Thyroid gland (tissue), 4 donors: Measurements from ENCODE around the gene CYFIP2.

ENCODE experiments used
- POLR2A ChIP-seq, 2 donors: fragments of 450-650 bp; IDR thresholded peaks; one replicate each; pipeline ENCODE4 v1.6.1; 2017; ENCODE audit warnings: antibody characterized with exemption in 2 of 2, mild to moderate bottlenecking in 2 of 2, moderate library complexity in 1 of 2
- TF ChIP-seq, protein P1 (sequence below), 6 experiments: fragments of 200-600 bp in 3 of 6; fragments of 450-650 bp in 3 of 6; sonication (generic) in 3 of 6; IDR thresholded peaks; one replicate each; pipeline ENCODE4 v1.5.1; 2016 to 2019; ENCODE audit warnings: antibody characterized with exemption in 6 of 6, mild to moderate bottlenecking in 2 of 6, inconsistent platforms in 1 of 6, moderate library complexity in 1 of 6

DNA sequence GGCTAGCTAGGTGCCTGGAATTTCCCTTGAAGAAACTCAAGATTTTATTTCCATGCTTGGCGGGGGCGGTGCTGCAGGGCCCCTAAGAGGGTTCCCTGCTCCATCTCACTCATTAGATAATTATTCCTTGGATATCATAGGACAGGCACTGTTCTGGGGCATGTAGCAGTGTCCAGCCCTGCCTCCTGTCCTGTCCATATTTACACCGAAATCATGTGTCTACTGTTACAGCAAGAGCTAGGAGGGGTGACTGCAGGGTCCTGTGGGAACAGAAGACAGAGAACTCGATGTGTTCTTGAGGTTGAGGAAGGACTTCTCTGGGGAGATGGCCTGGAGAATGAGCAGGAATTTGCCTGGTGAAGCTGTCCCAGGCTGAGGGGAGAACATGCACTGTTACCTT lies 96.6 kb downstream of the CYFIP2 start:
- TF ChIP-seq, protein P1, sequence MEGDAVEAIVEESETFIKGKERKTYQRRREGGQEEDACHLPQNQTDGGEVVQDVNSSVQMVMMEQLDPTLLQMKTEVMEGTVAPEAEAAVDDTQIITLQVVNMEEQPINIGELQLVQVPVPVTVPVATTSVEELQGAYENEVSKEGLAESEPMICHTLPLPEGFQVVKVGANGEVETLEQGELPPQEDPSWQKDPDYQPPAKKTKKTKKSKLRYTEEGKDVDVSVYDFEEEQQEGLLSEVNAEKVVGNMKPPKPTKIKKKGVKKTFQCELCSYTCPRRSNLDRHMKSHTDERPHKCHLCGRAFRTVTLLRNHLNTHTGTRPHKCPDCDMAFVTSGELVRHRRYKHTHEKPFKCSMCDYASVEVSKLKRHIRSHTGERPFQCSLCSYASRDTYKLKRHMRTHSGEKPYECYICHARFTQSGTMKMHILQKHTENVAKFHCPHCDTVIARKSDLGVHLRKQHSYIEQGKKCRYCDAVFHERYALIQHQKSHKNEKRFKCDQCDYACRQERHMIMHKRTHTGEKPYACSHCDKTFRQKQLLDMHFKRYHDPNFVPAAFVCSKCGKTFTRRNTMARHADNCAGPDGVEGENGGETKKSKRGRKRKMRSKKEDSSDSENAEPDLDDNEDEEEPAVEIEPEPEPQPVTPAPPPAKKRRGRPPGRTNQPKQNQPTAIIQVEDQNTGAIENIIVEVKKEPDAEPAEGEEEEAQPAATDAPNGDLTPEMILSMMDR (IDR thresholded peaks at IDR 0.05), result no peak
- no peak for TF ChIP-seq POLR2A (IDR thresholded peaks at IDR 0.05)
